HepG2 (cell line): ENCODE results near the gene IL17A. TPM values are rescaled to one million over a fixed set of nuclear protein-coding genes. Genes with fewer than 3 reads are reported as not detected.
A peak's percentile ranks its signal among the peaks of the same experiment; 100 is the strongest.

Experiments
- HOXD1 ChIP-seq: sonication (generic); formaldehyde crosslinking; IDR thresholded peaks from 2 replicates; pipeline ENCODE4 v1.5.0; 2020; ENCODE audit warnings: missing genetic modification reagents
- KDM5B ChIP-seq: sonication (generic); formaldehyde crosslinking; IDR thresholded peaks from 2 replicates; pipeline ENCODE4 v1.4.0; 2020; ENCODE audit warnings: missing genetic modification reagents, mild to moderate bottlenecking, borderline replicate concordance
- MIXL1 ChIP-seq: IDR thresholded peaks from 2 replicates; pipeline ENCODE4 v1.6.1; 2016
- RAD21 ChIP-seq: fragments of 450-650 bp; formaldehyde crosslinking; IDR thresholded peaks from 2 replicates; pipeline ENCODE4 v1.5.0; 2020; ENCODE audit warnings: mild to moderate bottlenecking
- SRSF4 ChIP-seq: fragments of 200-400 bp; formaldehyde crosslinking; IDR thresholded peaks from one replicate; pipeline ENCODE4 v1.6.1; 2018; ENCODE audit warnings: mild to moderate bottlenecking, low read depth, low read length, moderate library complexity; ENCODE audit not compliant: poor library complexity, severe bottlenecking
- SYNCRIP ChIP-seq: fragments of 200-400 bp; formaldehyde crosslinking; IDR thresholded peaks from 2 replicates; pipeline ENCODE4 v1.6.1; 2018; ENCODE audit warnings: mild to moderate bottlenecking, low read depth, low read length; ENCODE audit not compliant: insufficient read depth
- ZBTB38 ChIP-seq: sonication (generic); formaldehyde crosslinking; IDR thresholded peaks from 2 replicates; pipeline ENCODE4 v1.5.1; 2020; ENCODE audit warnings: mild to moderate bottlenecking, missing genetic modification reagents
- ZFP36L1 ChIP-seq: sonication (generic); formaldehyde crosslinking; IDR thresholded peaks from 2 replicates; pipeline ENCODE4 v1.8.0; 2022; ENCODE audit warnings: mild to moderate bottlenecking, missing genetic modification reagents, moderate library complexity
- ZNF20 ChIP-seq: sonication (generic); formaldehyde crosslinking; IDR thresholded peaks from 2 replicates; pipeline ENCODE4 v1.4.0; 2020; ENCODE audit warnings: mild to moderate bottlenecking, moderate library complexity, missing genetic modification reagents
- ZNF260 ChIP-seq: sonication (generic); formaldehyde crosslinking; IDR thresholded peaks from 2 replicates; pipeline ENCODE4 v1.4.0; 2020; ENCODE audit warnings: missing genetic modification reagents, low read depth, mild to moderate bottlenecking, borderline replicate concordance
- ZNF33B ChIP-seq: sonication (generic); formaldehyde crosslinking; IDR thresholded peaks from 2 replicates; pipeline ENCODE4 v1.5.1; 2020; ENCODE audit warnings: mild to moderate bottlenecking, missing genetic modification reagents
- ZNF614 ChIP-seq: IDR thresholded peaks from 2 replicates; pipeline ENCODE4 v1.6.1; 2018; ENCODE audit warnings: missing biosample characterization, missing genetic modification reagents, inconsistent platforms, borderline replicate concordance
- ZNF629 ChIP-seq: sonication (generic); formaldehyde crosslinking; conservative IDR thresholded peaks from 2 replicates; pipeline ENCODE4 v1.5.0; 2020; ENCODE audit warnings: missing genetic modification reagents
- polyA plus RNA-seq, 8 experiments: library from polyadenylated mRNA; depleted of rRNA in 3 of 8; stranded (reverse) in 7 of 8; unstranded in 1 of 8; fragments of >200 nt; fragmentation: Illumina TruSeq in 4 of 8; extraction: Trizol in 4 of 8; gene quantifications; 2 replicates each; pipeline versions ENCODE4 v1.2.1 to v1.2.3, GENCODE V29; 2011 to 2016; ENCODE audit warnings: low read depth in 4 of 8, missing spikeins in 1 of 8, mixed read lengths in 1 of 8; ENCODE audit not compliant: insufficient read depth in 1 of 8
- total RNA-seq, 5 experiments: library from RNA; depleted of rRNA; stranded (reverse); fragments of >200 nt; fragmentation: Illumina TruSeq; extraction: Trizol; gene quantifications; 2 replicates each; pipeline ENCODE4 v1.2.3, GENCODE V29; 2016; ENCODE audit warnings: low read depth in 1 of 5
- TF ChIP-seq, protein P1 (sequence below): IDR thresholded peaks from 2 replicates; pipeline ENCODE4 v1.6.1; 2012; ENCODE audit warnings: low read length, improper control_type of control experiment
- TF ChIP-seq, protein P2 (sequence below): sonication (generic); formaldehyde crosslinking; IDR thresholded peaks from 2 replicates; pipeline ENCODE4 v1.4.0; 2020; ENCODE audit warnings: missing genetic modification reagents
- TF ChIP-seq, protein P3 (sequence below): sonication (generic); formaldehyde crosslinking; IDR thresholded peaks from 2 replicates; pipeline ENCODE4 v1.4.0; 2020; ENCODE audit warnings: missing genetic modification reagents, borderline replicate concordance

IL17A gene
- total and polyA plus RNA-seq, 2 of the 13 experiments (the other 11 are each of a cell fraction or from before 2014, with no cell fraction given): not detected

DNA sequence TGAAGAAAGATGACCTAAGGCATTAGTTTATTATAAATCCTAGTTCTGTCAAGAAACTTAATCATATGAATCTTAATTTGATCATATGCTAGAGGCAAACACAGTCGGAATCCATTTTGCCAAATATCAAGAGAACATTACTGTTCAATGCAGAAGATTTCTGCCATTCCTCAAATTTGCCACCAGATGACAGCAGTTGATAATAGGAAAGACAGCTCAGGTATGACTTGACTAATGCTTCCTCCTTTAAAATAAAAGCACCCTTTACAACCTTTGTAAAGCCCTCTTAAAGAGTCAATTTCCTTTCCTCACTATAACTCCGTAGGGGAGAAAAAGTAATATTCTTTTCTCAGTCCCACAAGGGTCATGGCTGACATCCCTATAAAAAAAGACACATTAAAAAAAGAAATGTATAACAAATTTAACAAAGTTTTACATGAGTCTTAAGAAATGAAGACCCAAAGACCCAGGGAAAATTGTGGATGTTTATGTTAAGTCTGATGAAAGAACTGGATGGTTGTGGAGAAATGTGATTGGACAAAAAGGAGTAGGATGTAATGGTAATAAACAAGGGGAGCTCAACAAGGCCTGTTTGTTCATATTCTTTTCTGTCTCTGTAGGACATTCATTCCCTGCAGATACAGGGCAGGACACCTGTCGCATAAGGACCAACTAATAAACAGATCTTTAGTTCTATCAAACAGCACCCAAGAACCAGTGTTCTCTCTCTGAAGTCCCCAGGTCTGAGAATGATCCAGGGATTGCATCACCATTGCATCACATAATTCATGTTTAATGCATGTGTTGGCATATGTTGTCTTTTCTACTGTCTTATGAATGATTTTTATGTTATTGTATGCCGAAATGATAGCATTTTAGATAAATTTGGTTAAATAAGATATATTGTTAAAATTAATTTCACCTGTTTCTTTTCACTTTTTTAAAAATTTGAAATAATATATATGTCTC, 23.0 kb upstream of the IL17A start (continued):
- no peak for TF ChIP-seq ZNF629
- no peak for TF ChIP-seq SYNCRIP
- TF ChIP-seq, protein P1, sequence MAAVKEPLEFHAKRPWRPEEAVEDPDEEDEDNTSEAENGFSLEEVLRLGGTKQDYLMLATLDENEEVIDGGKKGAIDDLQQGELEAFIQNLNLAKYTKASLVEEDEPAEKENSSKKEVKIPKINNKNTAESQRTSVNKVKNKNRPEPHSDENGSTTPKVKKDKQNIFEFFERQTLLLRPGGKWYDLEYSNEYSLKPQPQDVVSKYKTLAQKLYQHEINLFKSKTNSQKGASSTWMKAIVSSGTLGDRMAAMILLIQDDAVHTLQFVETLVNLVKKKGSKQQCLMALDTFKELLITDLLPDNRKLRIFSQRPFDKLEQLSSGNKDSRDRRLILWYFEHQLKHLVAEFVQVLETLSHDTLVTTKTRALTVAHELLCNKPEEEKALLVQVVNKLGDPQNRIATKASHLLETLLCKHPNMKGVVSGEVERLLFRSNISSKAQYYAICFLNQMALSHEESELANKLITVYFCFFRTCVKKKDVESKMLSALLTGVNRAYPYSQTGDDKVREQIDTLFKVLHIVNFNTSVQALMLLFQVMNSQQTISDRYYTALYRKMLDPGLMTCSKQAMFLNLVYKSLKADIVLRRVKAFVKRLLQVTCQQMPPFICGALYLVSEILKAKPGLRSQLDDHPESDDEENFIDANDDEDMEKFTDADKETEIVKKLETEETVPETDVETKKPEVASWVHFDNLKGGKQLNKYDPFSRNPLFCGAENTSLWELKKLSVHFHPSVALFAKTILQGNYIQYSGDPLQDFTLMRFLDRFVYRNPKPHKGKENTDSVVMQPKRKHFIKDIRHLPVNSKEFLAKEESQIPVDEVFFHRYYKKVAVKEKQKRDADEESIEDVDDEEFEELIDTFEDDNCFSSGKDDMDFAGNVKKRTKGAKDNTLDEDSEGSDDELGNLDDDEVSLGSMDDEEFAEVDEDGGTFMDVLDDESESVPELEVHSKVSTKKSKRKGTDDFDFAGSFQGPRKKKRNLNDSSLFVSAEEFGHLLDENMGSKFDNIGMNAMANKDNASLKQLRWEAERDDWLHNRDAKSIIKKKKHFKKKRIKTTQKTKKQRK: no peak
- no peak for TF ChIP-seq HOXD1
- peak; percentile 76; the same call in 1 of the 2 replicates for TF ChIP-seq MIXL1 (CRISPR knock-in tag)
- no peak for TF ChIP-seq ZBTB38
- TF ChIP-seq ZFP36L1 (CRISPR knock-in tag): no peak
- no peak for TF ChIP-seq ZNF260
- TF ChIP-seq, protein P2, sequence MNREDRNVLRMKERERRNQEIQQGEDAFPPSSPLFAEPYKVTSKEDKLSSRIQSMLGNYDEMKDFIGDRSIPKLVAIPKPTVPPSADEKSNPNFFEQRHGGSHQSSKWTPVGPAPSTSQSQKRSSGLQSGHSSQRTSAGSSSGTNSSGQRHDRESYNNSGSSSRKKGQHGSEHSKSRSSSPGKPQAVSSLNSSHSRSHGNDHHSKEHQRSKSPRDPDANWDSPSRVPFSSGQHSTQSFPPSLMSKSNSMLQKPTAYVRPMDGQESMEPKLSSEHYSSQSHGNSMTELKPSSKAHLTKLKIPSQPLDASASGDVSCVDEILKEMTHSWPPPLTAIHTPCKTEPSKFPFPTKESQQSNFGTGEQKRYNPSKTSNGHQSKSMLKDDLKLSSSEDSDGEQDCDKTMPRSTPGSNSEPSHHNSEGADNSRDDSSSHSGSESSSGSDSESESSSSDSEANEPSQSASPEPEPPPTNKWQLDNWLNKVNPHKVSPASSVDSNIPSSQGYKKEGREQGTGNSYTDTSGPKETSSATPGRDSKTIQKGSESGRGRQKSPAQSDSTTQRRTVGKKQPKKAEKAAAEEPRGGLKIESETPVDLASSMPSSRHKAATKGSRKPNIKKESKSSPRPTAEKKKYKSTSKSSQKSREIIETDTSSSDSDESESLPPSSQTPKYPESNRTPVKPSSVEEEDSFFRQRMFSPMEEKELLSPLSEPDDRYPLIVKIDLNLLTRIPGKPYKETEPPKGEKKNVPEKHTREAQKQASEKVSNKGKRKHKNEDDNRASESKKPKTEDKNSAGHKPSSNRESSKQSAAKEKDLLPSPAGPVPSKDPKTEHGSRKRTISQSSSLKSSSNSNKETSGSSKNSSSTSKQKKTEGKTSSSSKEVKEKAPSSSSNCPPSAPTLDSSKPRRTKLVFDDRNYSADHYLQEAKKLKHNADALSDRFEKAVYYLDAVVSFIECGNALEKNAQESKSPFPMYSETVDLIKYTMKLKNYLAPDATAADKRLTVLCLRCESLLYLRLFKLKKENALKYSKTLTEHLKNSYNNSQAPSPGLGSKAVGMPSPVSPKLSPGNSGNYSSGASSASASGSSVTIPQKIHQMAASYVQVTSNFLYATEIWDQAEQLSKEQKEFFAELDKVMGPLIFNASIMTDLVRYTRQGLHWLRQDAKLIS (CRISPR knock-in tag): no peak
- TF ChIP-seq SRSF4: no peak
- no peak for TF ChIP-seq ZNF33B
- no peak for TF ChIP-seq KDM5B (CRISPR knock-in tag)
- TF ChIP-seq, protein P3, sequence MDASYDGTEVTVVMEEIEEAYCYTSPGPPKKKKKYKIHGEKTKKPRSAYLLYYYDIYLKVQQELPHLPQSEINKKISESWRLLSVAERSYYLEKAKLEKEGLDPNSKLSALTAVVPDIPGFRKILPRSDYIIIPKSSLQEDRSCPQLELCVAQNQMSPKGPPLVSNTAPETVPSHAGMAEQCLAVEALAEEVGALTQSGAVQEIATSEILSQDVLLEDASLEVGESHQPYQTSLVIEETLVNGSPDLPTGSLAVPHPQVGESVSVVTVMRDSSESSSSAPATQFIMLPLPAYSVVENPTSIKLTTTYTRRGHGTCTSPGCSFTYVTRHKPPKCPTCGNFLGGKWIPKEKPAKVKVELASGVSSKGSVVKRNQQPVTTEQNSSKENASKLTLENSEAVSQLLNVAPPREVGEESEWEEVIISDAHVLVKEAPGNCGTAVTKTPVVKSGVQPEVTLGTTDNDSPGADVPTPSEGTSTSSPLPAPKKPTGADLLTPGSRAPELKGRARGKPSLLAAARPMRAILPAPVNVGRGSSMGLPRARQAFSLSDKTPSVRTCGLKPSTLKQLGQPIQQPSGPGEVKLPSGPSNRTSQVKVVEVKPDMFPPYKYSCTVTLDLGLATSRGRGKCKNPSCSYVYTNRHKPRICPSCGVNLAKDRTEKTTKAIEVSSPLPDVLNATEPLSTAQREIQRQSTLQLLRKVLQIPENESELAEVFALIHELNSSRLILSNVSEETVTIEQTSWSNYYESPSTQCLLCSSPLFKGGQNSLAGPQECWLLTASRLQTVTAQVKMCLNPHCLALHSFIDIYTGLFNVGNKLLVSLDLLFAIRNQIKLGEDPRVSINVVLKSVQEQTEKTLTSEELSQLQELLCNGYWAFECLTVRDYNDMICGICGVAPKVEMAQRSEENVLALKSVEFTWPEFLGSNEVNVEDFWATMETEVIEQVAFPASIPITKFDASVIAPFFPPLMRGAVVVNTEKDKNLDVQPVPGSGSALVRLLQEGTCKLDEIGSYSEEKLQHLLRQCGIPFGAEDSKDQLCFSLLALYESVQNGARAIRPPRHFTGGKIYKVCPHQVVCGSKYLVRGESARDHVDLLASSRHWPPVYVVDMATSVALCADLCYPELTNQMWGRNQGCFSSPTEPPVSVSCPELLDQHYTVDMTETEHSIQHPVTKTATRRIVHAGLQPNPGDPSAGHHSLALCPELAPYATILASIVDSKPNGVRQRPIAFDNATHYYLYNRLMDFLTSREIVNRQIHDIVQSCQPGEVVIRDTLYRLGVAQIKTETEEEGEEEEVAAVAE (CRISPR knock-in tag): no peak
- TF ChIP-seq RAD21 (CRISPR knock-in tag): peak; percentile 88
- peak; percentile 34; the same call in 1 of the 2 replicates for TF ChIP-seq ZNF614
- TF ChIP-seq ZNF20 (CRISPR knock-in tag): no peak
